Measurements from ENCODE around the gene MFAP3L. TPM values are rescaled to one million over a fixed set of nuclear protein-coding genes. Genes with fewer than 3 reads are reported as not detected.
A peak's percentile ranks its signal among the peaks of the same experiment; 100 is the strongest.

The MFAP3L gene
- total RNA-seq, 1 experiment from 2014 or later: 7.9 TPM

- no peak overlapping the region for H3K4me3 ChIP-seq (ENCODE audit: low read depth in 2 of 2, low read length in 2 of 2)
- H3K27ac ChIP-seq (ENCODE audit: low read length): no peak overlapping the region
- DNase-seq (ENCODE audit: low read depth, low spot score) (no peak), ATAC-seq (no peak)
- no peaks in the 10 kb centered on the region for H3K27me3 ChIP-seq (ENCODE audit: control insufficient read depth, insufficient read depth, low read length)
- no peaks in the 10 kb centered on the region for H3K36me3 ChIP-seq (ENCODE audit: control insufficient read depth, insufficient read depth, low read length)
- BruUV-seq (replicated peaks): no TSS peak
- ChIA-PET POLR2A (no interaction called here), CTCF (interaction anchor here (0.6 kb wide), 1 partner anchor 286 kb away, joined by 3 read pairs; no protein-coding TSS in a partner anchor)
- no peaks in the 10 kb centered on the region for H3K4me1 ChIP-seq (ENCODE audit: control insufficient read depth, insufficient read depth, low read length)
- no peak for TF ChIP-seq POLR2AphosphoS5 (IDR thresholded peaks at IDR 0.05; ENCODE audit: low read depth, low read length)
- no peak for TF ChIP-seq REST (IDR thresholded peaks at IDR 0.05; ENCODE audit: insufficient read depth in 1 of 2, low read depth in 2 of 2, low read length in 1 of 2)
- no peak for TF ChIP-seq TCF7L2 (IDR thresholded peaks at IDR 0.05; ENCODE audit: low read depth, low read length)
- no peak for TF ChIP-seq SIN3A (IDR thresholded peaks at IDR 0.05; ENCODE audit: borderline replicate concordance, insufficient read depth, low read depth, low read length)
- TF ChIP-seq, protein P1, sequence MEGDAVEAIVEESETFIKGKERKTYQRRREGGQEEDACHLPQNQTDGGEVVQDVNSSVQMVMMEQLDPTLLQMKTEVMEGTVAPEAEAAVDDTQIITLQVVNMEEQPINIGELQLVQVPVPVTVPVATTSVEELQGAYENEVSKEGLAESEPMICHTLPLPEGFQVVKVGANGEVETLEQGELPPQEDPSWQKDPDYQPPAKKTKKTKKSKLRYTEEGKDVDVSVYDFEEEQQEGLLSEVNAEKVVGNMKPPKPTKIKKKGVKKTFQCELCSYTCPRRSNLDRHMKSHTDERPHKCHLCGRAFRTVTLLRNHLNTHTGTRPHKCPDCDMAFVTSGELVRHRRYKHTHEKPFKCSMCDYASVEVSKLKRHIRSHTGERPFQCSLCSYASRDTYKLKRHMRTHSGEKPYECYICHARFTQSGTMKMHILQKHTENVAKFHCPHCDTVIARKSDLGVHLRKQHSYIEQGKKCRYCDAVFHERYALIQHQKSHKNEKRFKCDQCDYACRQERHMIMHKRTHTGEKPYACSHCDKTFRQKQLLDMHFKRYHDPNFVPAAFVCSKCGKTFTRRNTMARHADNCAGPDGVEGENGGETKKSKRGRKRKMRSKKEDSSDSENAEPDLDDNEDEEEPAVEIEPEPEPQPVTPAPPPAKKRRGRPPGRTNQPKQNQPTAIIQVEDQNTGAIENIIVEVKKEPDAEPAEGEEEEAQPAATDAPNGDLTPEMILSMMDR (IDR thresholded peaks at IDR 0.05): no peak
- in situ Hi-C loops (cut with HindIII; ENCODE audit: low pct_unique_long_range_greater_than_20kb, low sequenced_read_pairs) (no loop called here), intact Hi-C loops (cut with micrococcal nuclease; ENCODE audit: unreplicated experiment) (no loop called here)
- H3K9me3 ChIP-seq (ENCODE audit: control insufficient read depth, insufficient read depth, low read depth, low read length): no peaks in the 10 kb centered on the region
Measured at GRCh38 chr4:170008801-170009200, 17.4 kb downstream of the MFAP3L start.

- in situ Hi-C loops (cut with HindIII; ENCODE audit: low pct_unique_long_range_greater_than_20kb, low sequenced_read_pairs): no loop called here
- BruUV-seq (replicated peaks): no TSS peak
- ChIA-PET CTCF (interaction anchor here (0.6 kb wide), 1 partner anchor 285 kb away, joined by 3 read pairs; no protein-coding TSS in a partner anchor), POLR2A (no interaction called here)
- intact Hi-C loops (cut with micrococcal nuclease; ENCODE audit: unreplicated experiment): no loop called here
- ATAC-seq (peak; percentile 53; the same call in 1 of the 2 replicates), DNase-seq (ENCODE audit: low read depth, low spot score) (no peak)
- TF ChIP-seq, protein P1 (IDR thresholded peaks at IDR 0.05): peak; percentile 23
- TF ChIP-seq REST (IDR thresholded peaks at IDR 0.05; ENCODE audit: insufficient read depth in 1 of 2, low read depth in 2 of 2, low read length in 1 of 2): no peak
- Histone ChIP-seq H3K9me3 (ENCODE audit: control insufficient read depth, insufficient read depth, low read depth, low read length) (no peaks in the 10 kb centered on the region), H3K27ac (ENCODE audit: low read length) (no peak overlapping the region), H3K36me3 (ENCODE audit: control insufficient read depth, insufficient read depth, low read length) (no peaks in the 10 kb centered on the region), H3K27me3 (ENCODE audit: control insufficient read depth, insufficient read depth, low read length) (no peaks in the 10 kb centered on the region), H3K4me1 (ENCODE audit: control insufficient read depth, insufficient read depth, low read length) (no peaks in the 10 kb centered on the region), H3K4me3 (ENCODE audit: low read depth in 2 of 2, low read length in 2 of 2) (no peak overlapping the region)
Measured at GRCh38 chr4:170008371-170008770, 17.8 kb downstream of the MFAP3L start.
